ENCODE data around the gene ALKBH5.

GRCh38 chr17:18146259-18146658 is 37.4 kb upstream of the ALKBH5 start:
- TF ChIP-seq CTCF (IDR thresholded peaks at IDR 0.05 in 4 of 5, conservative IDR thresholded peaks at IDR 0.05 in 1 of 5): no peak
- TF ChIP-seq POLR2A (IDR thresholded peaks at IDR 0.05): no peak
